Activated T-helper 9 cell treated with anti-CD3 and anti-CD28 coated beads, Interleukin-2, amount 50 U/mL, for 16 hours (primary cell): ENCODE data around the gene EXOC8.
"Not testable (repeated sequence)": the region's sequence is repeated elsewhere in the genome, so short reads cannot be mapped to it uniquely, and the experiment has no call there.

Experiments used
- DNase-seq: peaks from one replicate; pipeline ENCODE4 v3.0.0-alpha.2; 2020; ENCODE audit warnings: low read depth

EXOC8 gene

GRCh38 chr1:231353086-231353485, 15.4 kb upstream of the EXOC8 start:
- no peak for DNase-seq

- no peak for DNase-seq
Observed at GRCh38 chr1:231351816-231352215, 14.2 kb upstream of the EXOC8 start.

- not testable (repeated sequence) for DNase-seq
Observed at GRCh38 chr1:231348856-231349255, 11.2 kb upstream of the EXOC8 start.

GRCh38 chr1:231348442-231348841, 10.8 kb upstream of the EXOC8 start:
- DNase-seq = no peak

- no peak for DNase-seq
Observed at GRCh38 chr1:231347961-231348360, 10.3 kb upstream of the EXOC8 start.

- no peak for DNase-seq
Observed at GRCh38 chr1:231340328-231341013, 2.8 kb upstream of the EXOC8 start.

- no peak for DNase-seq
Observed at GRCh38 chr1:231338270-231339128, 847 bp upstream of the EXOC8 start, which contains the start of gene SPRTN. Gene SPRTN, plus strand, starts transcription at chr1:231338293. Its CDS starts 91 bp downstream, at chr1:231338384.

- DNase-seq = no peak
Observed at GRCh38 chr1:231337043-231337471, 595 bp downstream of the EXOC8 start.

- no peak for DNase-seq
Observed at GRCh38 chr1:231335663-231336602, 1.7 kb downstream of the EXOC8 start.

- DNase-seq = no peak
Observed at GRCh38 chr1:231334952-231335351, 2.7 kb downstream of the EXOC8 start.

- DNase-seq = no peak
Observed at GRCh38 chr1:231334079-231334666, 3.5 kb downstream of the EXOC8 start.

GRCh38 chr1:231332761-231333160, 4.9 kb downstream of the EXOC8 start:
- no peak for DNase-seq

GRCh38 chr1:231329483-231329882, 8.2 kb downstream of the EXOC8 start:
- DNase-seq = no peak

- no peak for DNase-seq
Observed at GRCh38 chr1:231327617-231328016, 10.0 kb downstream of the EXOC8 start.

- no peak for DNase-seq
Observed at GRCh38 chr1:231326248-231326647, 11.4 kb downstream of the EXOC8 start.

- no peak for DNase-seq
Observed at GRCh38 chr1:231324660-231325059, 13.0 kb downstream of the EXOC8 start.

GRCh38 chr1:231322880-231323530, 14.6 kb downstream of the EXOC8 start:
- DNase-seq = no peak

GRCh38 chr1:231319080-231319479, 18.6 kb downstream of the EXOC8 start:
- no peak for DNase-seq

GRCh38 chr1:231318568-231318967, 19.1 kb downstream of the EXOC8 start:
- DNase-seq = no peak

GRCh38 chr1:231318015-231318355, 19.7 kb downstream of the EXOC8 start:
- no peak for DNase-seq

GRCh38 chr1:231317306-231318014, 20.2 kb downstream of the EXOC8 start:
- DNase-seq = no peak
